IMR-90 (cell line): Measurements from ENCODE around the gene SCFD1. TPM values are rescaled to one million over a fixed set of nuclear protein-coding genes. Genes with fewer than 3 reads are reported as not detected.

Source experiments
- ATAC-seq: fragments of 200-7000 bp; cut with Tn5 transposase; 2 replicates; pipeline ENCODE4 v1.9.1; 2020; ENCODE audit warnings: low read depth, mild to moderate bottlenecking, moderate library complexity
- BruUV-seq: library from RNA; stranded (reverse); fragments of 400-500 nt; replicated peaks from 2 replicates; lab custom pipeline; 2021; lab: Mats Ljungman, UMichigan
- CTCF ChIA-PET: fragments of 300-600 bp; formaldehyde crosslinking; extraction: SDS; loops from one replicate; lab custom pipeline; 2021; ENCODE audit warnings: antibody characterized with exemption; lab: Yijun Ruan, JAX
- POLR2A ChIA-PET: fragments of 300-600 bp; sonication (Branson Sonifier 250); formaldehyde crosslinking; loops from one replicate; lab custom pipeline; 2022; ENCODE audit warnings: antibody characterized with exemption; ENCODE audit not compliant: unreplicated experiment; lab: Charles Lee
- DNase-seq: peaks from one replicate; pipeline ENCODE4 v3.0.0; 2013
- H2AFZ ChIP-seq: replicated peaks from 2 replicates; pipeline ENCODE3; 2013; ENCODE audit warnings: low read length, mild to moderate bottlenecking; ENCODE audit not compliant: poor library complexity
- H2AK5ac ChIP-seq: 2 replicates; pipeline ENCODE4 v1.6.1; 2013; ENCODE audit warnings: low read depth, low read length, inconsistent platforms
- H2AK9ac ChIP-seq: replicated peaks from 2 replicates; pipeline ENCODE3; 2013; ENCODE audit warnings: mild to moderate bottlenecking, low read depth, low read length, moderate library complexity; ENCODE audit not compliant: poor library complexity
- H2BK120ac ChIP-seq: 2 replicates; pipeline ENCODE4 v1.6.1; 2013; ENCODE audit warnings: low read depth, low read length, inconsistent platforms
- H2BK15ac ChIP-seq: 3 replicates; pipeline ENCODE4 v1.6.1; 2013; ENCODE audit warnings: low read depth, low read length, inconsistent platforms
- H2BK20ac ChIP-seq: 2 replicates; pipeline ENCODE4 v1.6.1; 2013; ENCODE audit warnings: low read depth, mild to moderate bottlenecking, inconsistent platforms, low read length, moderate library complexity
- H2BK5ac ChIP-seq: 2 replicates; pipeline ENCODE4 v1.6.1; 2013; ENCODE audit warnings: mild to moderate bottlenecking, low read depth, low read length, inconsistent platforms; ENCODE audit not compliant: poor library complexity, severe bottlenecking
- H3K14ac ChIP-seq: replicated peaks from 2 replicates; pipeline ENCODE4 v1.6.1; 2013; ENCODE audit warnings: low read depth, low read length, inconsistent platforms
- H3K18ac ChIP-seq: 2 replicates; pipeline ENCODE4 v1.6.1; 2013; ENCODE audit warnings: low read depth, low read length, control low read depth
- H3K23ac ChIP-seq: 2 replicates; pipeline ENCODE4 v1.6.1; 2013; ENCODE audit warnings: low read depth, low read length, inconsistent platforms
- H3K27ac ChIP-seq: 2 replicates; pipeline ENCODE4 v1.5.1; 2013; ENCODE audit warnings: mild to moderate bottlenecking, control low read depth, low read length; ENCODE audit not compliant: insufficient read depth
- H3K27me3 ChIP-seq: 2 replicates; pipeline ENCODE4 v1.6.1; 2013; ENCODE audit warnings: low read length; ENCODE audit not compliant: control insufficient read depth, insufficient read depth
- H3K36me3 ChIP-seq: 2 replicates; pipeline ENCODE4 v1.6.1; 2013; ENCODE audit warnings: low read length, mixed read lengths; ENCODE audit not compliant: control insufficient read depth, insufficient read depth
- H3K4ac ChIP-seq: 2 replicates; pipeline ENCODE4 v1.6.1; 2013; ENCODE audit warnings: low read depth, low read length, inconsistent platforms
- H3K4me1 ChIP-seq: 2 replicates; pipeline ENCODE4 v1.6.1; 2013; ENCODE audit warnings: low read length, mixed read lengths; ENCODE audit not compliant: control insufficient read depth, insufficient read depth
- H3K4me2 ChIP-seq: 2 replicates; pipeline ENCODE4 v1.6.1; 2013; ENCODE audit warnings: low read depth, mild to moderate bottlenecking, control low read depth, low read length, moderate library complexity
- H3K4me3 ChIP-seq: 2 replicates; pipeline ENCODE4 v1.5.1; 2013; ENCODE audit warnings: low read depth, mild to moderate bottlenecking, control low read depth, low read length, moderate library complexity; ENCODE audit not compliant: insufficient read depth
- H3K56ac ChIP-seq: 2 replicates; pipeline ENCODE4 v1.6.1; 2013; ENCODE audit warnings: low read length, inconsistent platforms; ENCODE audit not compliant: insufficient read depth; ENCODE audit errors: extremely low read depth
- H3K79me1 ChIP-seq, 2 experiments: 2 replicates each; pipeline ENCODE4 v1.6.1; 2013; ENCODE audit warnings: low read length in 2 of 2, inconsistent platforms in 1 of 2, low read depth in 1 of 2
- H3K9ac ChIP-seq: 2 replicates; pipeline ENCODE4 v1.6.1; 2013; ENCODE audit warnings: low read depth, low read length, control low read depth
- H3K9me1 ChIP-seq: 2 replicates; pipeline ENCODE4 v1.6.1; 2013; ENCODE audit warnings: low read length, inconsistent platforms; ENCODE audit not compliant: insufficient read depth
- H3K9me3 ChIP-seq: 2 replicates; pipeline ENCODE4 v1.6.1; 2013; ENCODE audit warnings: low read length; ENCODE audit not compliant: control insufficient read depth, insufficient read depth
- H4K20me1 ChIP-seq: 2 replicates; pipeline ENCODE4 v1.6.1; 2013; ENCODE audit warnings: low read length, inconsistent platforms; ENCODE audit not compliant: insufficient read depth
- H4K5ac ChIP-seq: 2 replicates; pipeline ENCODE4 v1.6.1; 2013; ENCODE audit warnings: mild to moderate bottlenecking, low read depth, low read length, control low read depth
- H4K8ac ChIP-seq, 2 experiments: 2 replicates each; pipeline ENCODE4 v1.6.1; 2013; ENCODE audit warnings: low read depth in 2 of 2, low read length in 2 of 2, control low read depth in 1 of 2, inconsistent platforms in 1 of 2
- H4K91ac ChIP-seq: 2 replicates; pipeline ENCODE4 v1.6.1; 2013; ENCODE audit warnings: low read depth, low read length, inconsistent platforms; ENCODE audit not compliant: insufficient read depth
- WGBS, 2 experiments: methylation state at CpG; one replicate each; pipeline versions ENCODE4 v1.1.5 to v1.1.7; 2013; ENCODE audit warnings: missing lambda C conversion rate in 2 of 2; ENCODE audit not compliant: insufficient read length in 1 of 2; ENCODE audit errors: extremely low coverage in 2 of 2; 5-methylcytosine and 5-hydroxymethylcytosine counted together
- dilution Hi-C: fragments of 300-500 bp; cut with HindIII; formaldehyde crosslinking; loops from one replicate; pipeline ENCODE4 v1.14.3; 2018; ENCODE audit warnings: low sequenced_read_pairs; ENCODE audit not compliant: unreplicated experiment
- in situ Hi-C: fragments of 300-500 bp; cut with MboI; formaldehyde crosslinking; loops from 3 replicates; pipeline ENCODE4 v1.14.3; 2019; ENCODE audit warnings: low sequenced_read_pairs, inconsistent platforms, mixed read lengths
- intact Hi-C: fragments of 100-400 bp; cut with micrococcal nuclease; formaldehyde crosslinking; loops from 2 replicates; pipeline ENCODE4 v1.10.0; 2022
- polyA plus RNA-seq, 3 experiments: library from polyadenylated mRNA; depleted of rRNA; stranded (reverse); fragments of >200 nt; gene quantifications; 2 replicates each; pipeline ENCODE4 v1.2.3, GENCODE V29; 2012; ENCODE audit warnings: low replicate concordance in 1 of 3
- total RNA-seq: library from RNA; depleted of rRNA; stranded (reverse); fragments of >200 nt; gene quantifications from 2 replicates; pipeline ENCODE4 v1.2.3, GENCODE V29; 2012
- TF ChIP-seq, protein P1 (sequence below): conservative IDR thresholded peaks from 2 replicates; pipeline ENCODE4 v1.5.1; 2012; ENCODE audit warnings: mild to moderate bottlenecking, low read depth, low read length, improper control_type of control experiment

SCFD1 gene
- total and polyA plus RNA-seq, 2 of the 4 experiments (the other 2 are of a cell fraction): 51.4 to 74.0 TPM

- TF ChIP-seq, protein P1, sequence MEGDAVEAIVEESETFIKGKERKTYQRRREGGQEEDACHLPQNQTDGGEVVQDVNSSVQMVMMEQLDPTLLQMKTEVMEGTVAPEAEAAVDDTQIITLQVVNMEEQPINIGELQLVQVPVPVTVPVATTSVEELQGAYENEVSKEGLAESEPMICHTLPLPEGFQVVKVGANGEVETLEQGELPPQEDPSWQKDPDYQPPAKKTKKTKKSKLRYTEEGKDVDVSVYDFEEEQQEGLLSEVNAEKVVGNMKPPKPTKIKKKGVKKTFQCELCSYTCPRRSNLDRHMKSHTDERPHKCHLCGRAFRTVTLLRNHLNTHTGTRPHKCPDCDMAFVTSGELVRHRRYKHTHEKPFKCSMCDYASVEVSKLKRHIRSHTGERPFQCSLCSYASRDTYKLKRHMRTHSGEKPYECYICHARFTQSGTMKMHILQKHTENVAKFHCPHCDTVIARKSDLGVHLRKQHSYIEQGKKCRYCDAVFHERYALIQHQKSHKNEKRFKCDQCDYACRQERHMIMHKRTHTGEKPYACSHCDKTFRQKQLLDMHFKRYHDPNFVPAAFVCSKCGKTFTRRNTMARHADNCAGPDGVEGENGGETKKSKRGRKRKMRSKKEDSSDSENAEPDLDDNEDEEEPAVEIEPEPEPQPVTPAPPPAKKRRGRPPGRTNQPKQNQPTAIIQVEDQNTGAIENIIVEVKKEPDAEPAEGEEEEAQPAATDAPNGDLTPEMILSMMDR: no peak
- Histone ChIP-seq H3K4me3 (no peak overlapping the region), H2AK9ac (no peak overlapping the region), H4K5ac (no peak overlapping the region), H3K4ac (no peak overlapping the region), H3K79me1 (no peaks in the 10 kb centered on the region), H2BK15ac (no peak overlapping the region), H2AFZ (no peak overlapping the region), H2BK5ac (no peak overlapping the region), H3K9ac (no peak overlapping the region), H3K4me2 (no peak overlapping the region), H3K9me3 (no peaks in the 10 kb centered on the region; the same call in 1 of the 2 replicates), H3K36me3 (no peaks in the 10 kb centered on the region), H3K23ac (no peak overlapping the region), H2AK5ac (no peak overlapping the region), H3K18ac (no peak overlapping the region), H2BK120ac (no peak overlapping the region), H3K27me3 (peaks cover 26% of the 10 kb centered on the region), H4K91ac (no peak overlapping the region), H2BK20ac (no peak overlapping the region), H4K8ac (no peak overlapping the region), H3K9me1 (no peaks in the 10 kb centered on the region), H3K14ac (no peak overlapping the region), H3K27ac (no peak overlapping the region), H3K56ac (no peak overlapping the region), H3K4me1 (no peaks in the 10 kb centered on the region), H4K20me1 (no peaks in the 10 kb centered on the region)
- POLR2A ChIA-PET: no interaction called here
- no TSS peak for BruUV-seq
- dilution Hi-C loops (no loop called here), in situ Hi-C loops (no loop called here), intact Hi-C loops (no loop called here)
- CTCF ChIA-PET: no interaction called here
- DNase-seq (no peak), ATAC-seq (no peak)
- no CpG with 5 or more reads among the region's 1 CpG for WGBS, 2 experiments
These were observed 146.7 kb downstream of the SCFD1 start for GRCh38 chr14:30768791-30769190.
